ENCODE data around the gene CDKN2B.

GRCh38 chr9:21982391-21982790, 26.7 kb downstream of the CDKN2B start:
- TF ChIP-seq CTCF (IDR thresholded peaks at IDR 0.05), result no peak
- no peak for TF ChIP-seq POLR2A (IDR thresholded peaks at IDR 0.05)
- TF ChIP-seq POLR2AphosphoS5 (IDR thresholded peaks at IDR 0.05), result no peak

All from upper lobe of left lung (tissue), 4 donors.